HT-29 (cell line): Measurements from ENCODE around the gene RPL28. TPM values are rescaled to one million over a fixed set of nuclear protein-coding genes. Genes with fewer than 3 reads are reported as not detected.
A peak's percentile ranks its signal among the peaks of the same experiment; 100 is the strongest.

Experiments used
- DNase-seq: peaks from one replicate; pipeline ENCODE4 v3.0.0-alpha.2; 2015; ENCODE audit warnings: low spot score
- total RNA-seq: library from RNA; depleted of rRNA; stranded (reverse); fragments of >200 nt; shearing (Covaris generic); gene quantifications from 2 replicates; pipeline ENCODE4 v1.2.3, GENCODE V29; 2014; rRNA removed

The RPL28 gene
- 1,121 and 1,134 TPM in 2 replicates for total RNA-seq

GRCh38 chr19:55385724-55386492 lies at the start of gene RPL28:
Gene RPL28 (plus strand): TSS chr19:55385932. CDS start chr19:55386358, 426 bp downstream.
- DNase-seq: peak; percentile 100

- no peak for DNase-seq
Observed at GRCh38 chr19:55336101-55336500, 49.6 kb upstream of the RPL28 start.

GRCh38 chr19:55339105-55339888 lies 46.4 kb upstream of the RPL28 start, which contains the start of gene KMT5C:
Gene KMT5C (plus strand): TSS chr19:55339876. CDS start chr19:55341937, 2,061 bp downstream.
- DNase-seq: peak; percentile 100

GRCh38 chr19:55339889-55340783 lies 45.6 kb upstream of the RPL28 start:
- peak; percentile 65 for DNase-seq

- DNase-seq: peak; percentile 51
Observed at GRCh38 chr19:55340784-55341147, 45.0 kb upstream of the RPL28 start.

- DNase-seq: peak; percentile 82
Observed at GRCh38 chr19:55341171-55341588, 44.6 kb upstream of the RPL28 start.

GRCh38 chr19:55341595-55342531 lies 43.9 kb upstream of the RPL28 start:
- DNase-seq: no peak

GRCh38 chr19:55344444-55344843 lies 41.3 kb upstream of the RPL28 start:
- DNase-seq: no peak

GRCh38 chr19:55345101-55345817 lies 40.5 kb upstream of the RPL28 start:
- no peak for DNase-seq

GRCh38 chr19:55345818-55346724 lies 39.7 kb upstream of the RPL28 start:
- DNase-seq: no peak

GRCh38 chr19:55346725-55347441 lies 38.8 kb upstream of the RPL28 start:
- DNase-seq: no peak

- DNase-seq: no peak
Observed at GRCh38 chr19:55347442-55348009, 38.2 kb upstream of the RPL28 start.

- no peak for DNase-seq
Observed at GRCh38 chr19:55348317-55349034, 37.3 kb upstream of the RPL28 start.

GRCh38 chr19:55350620-55351315 lies 35.0 kb upstream of the RPL28 start:
- no peak for DNase-seq

GRCh38 chr19:55352040-55352439 lies 33.7 kb upstream of the RPL28 start:
- no peak for DNase-seq

- no peak for DNase-seq
Observed at GRCh38 chr19:55352549-55353145, 33.1 kb upstream of the RPL28 start.
